HEK293 (cell line): ENCODE data around the gene BTBD2.
A peak's percentile ranks its signal among the peaks of the same experiment; 100 is the strongest.

Experiments used
- CTCF ChIA-PET: fragments of 350-600 bp; formaldehyde crosslinking; extraction: SDS; loops from one replicate; lab custom pipeline; 2021; ENCODE audit warnings: antibody characterized with exemption; lab: Yijun Ruan, JAX
- POLR2A ChIA-PET: fragments of 300-600 bp; formaldehyde crosslinking; extraction: SDS; loops from one replicate; lab custom pipeline; 2020; ENCODE audit warnings: antibody characterized with exemption, inconsistent platforms; lab: Yijun Ruan, JAX
- H3K27ac ChIP-seq: fragments of 200-500 bp; sonication (Bioruptor generic); 2 replicates; pipeline ENCODE4 v1.5.1; 2014; ENCODE audit warnings: low read depth, low read length, control low read depth, inconsistent platforms; ENCODE audit errors: extremely low read depth
- H3K36me3 ChIP-seq, 2 experiments: fragments of 200-500 bp in 1 of 2; sonication (Bioruptor generic) in 1 of 2; 1 replicate in 1 of 2; 2 replicates in 1 of 2; pipeline ENCODE4 v1.5.1; 2014 to 2017; ENCODE audit warnings: inconsistent platforms in 2 of 2, low read length in 2 of 2; ENCODE audit not compliant: control insufficient read depth in 2 of 2, insufficient read depth in 1 of 2
- H3K4me1 ChIP-seq: fragments of 200-500 bp; sonication (Bioruptor generic); 2 replicates; pipeline ENCODE4 v1.5.1; 2014; ENCODE audit warnings: mild to moderate bottlenecking, low read length, inconsistent platforms; ENCODE audit not compliant: control insufficient read depth, insufficient read depth
- H3K4me3 ChIP-seq: 2 replicates; pipeline ENCODE4 v1.5.1; 2011; ENCODE audit warnings: low read depth, mild to moderate bottlenecking, control low read depth, low read length, moderate library complexity
- H3K9me3 ChIP-seq: fragments of 200-500 bp; sonication (Bioruptor generic); 2 replicates; pipeline ENCODE4 v1.5.1; 2014; ENCODE audit warnings: low read depth, low read length, inconsistent platforms; ENCODE audit not compliant: control insufficient read depth, insufficient read depth
- CTCF ChIP-seq: fragments of 450-650 bp; formaldehyde crosslinking; IDR thresholded peaks from 2 replicates; pipeline ENCODE4 v1.5.1; 2016; ENCODE audit warnings: missing biosample characterization, missing genetic modification characterization
- HOXD13 ChIP-seq: sonication (generic); formaldehyde crosslinking; IDR thresholded peaks from 2 replicates; pipeline ENCODE4 v1.8.0; 2022; ENCODE audit warnings: missing genetic modification reagents, borderline replicate concordance
- REST ChIP-seq: fragments of 450-650 bp; formaldehyde crosslinking; IDR thresholded peaks from 2 replicates; pipeline ENCODE4 v1.5.1; 2016; ENCODE audit warnings: missing biosample characterization, missing genetic modification characterization
- TSHZ1 ChIP-seq: fragments of 450-650 bp; formaldehyde crosslinking; IDR thresholded peaks from 2 replicates; pipeline ENCODE4 v1.5.1; 2016; ENCODE audit warnings: missing biosample characterization, missing genetic modification characterization, borderline replicate concordance
- ZBTB48 ChIP-seq: fragments of 450-650 bp; formaldehyde crosslinking; IDR thresholded peaks from 2 replicates; pipeline ENCODE4 v1.5.1; 2016; ENCODE audit warnings: missing biosample characterization, missing genetic modification characterization
- ZNF398 ChIP-seq: fragments of 450-650 bp; formaldehyde crosslinking; IDR thresholded peaks from 2 replicates; pipeline ENCODE4 v1.5.1; 2017; ENCODE audit warnings: missing biosample characterization, missing genetic modification characterization
- ZNF549 ChIP-seq: fragments of 450-650 bp; IDR thresholded peaks from 2 replicates; pipeline ENCODE4 v1.5.1; 2018; ENCODE audit warnings: missing biosample characterization, missing genetic modification characterization, mild to moderate bottlenecking, inconsistent platforms, moderate library complexity
- ZNF585B ChIP-seq: fragments of 450-650 bp; formaldehyde crosslinking; IDR thresholded peaks from 2 replicates; pipeline ENCODE4 v1.5.1; 2016; ENCODE audit warnings: missing biosample characterization, missing genetic modification characterization
- ZNF600 ChIP-seq: fragments of 450-650 bp; formaldehyde crosslinking; IDR thresholded peaks from 2 replicates; pipeline ENCODE4 v1.5.1; 2016; ENCODE audit warnings: missing biosample characterization, missing genetic modification characterization
- ZNF654 ChIP-seq: fragments of 450-650 bp; formaldehyde crosslinking; IDR thresholded peaks from 2 replicates; pipeline ENCODE4 v1.5.1; 2016; ENCODE audit warnings: low read depth, missing biosample characterization, missing genetic modification characterization
- ZNF76 ChIP-seq: fragments of 450-650 bp; formaldehyde crosslinking; IDR thresholded peaks from 2 replicates; pipeline ENCODE4; 2016; ENCODE audit warnings: low read depth, missing biosample characterization, missing genetic modification characterization, borderline replicate concordance

The BTBD2 gene

GRCh38 chr19:1952635-1953034 is 62.9 kb downstream of the BTBD2 start (continued):
- TF ChIP-seq TSHZ1 (tag by site-specific recombination) (no peak), ZNF600 (tag by site-specific recombination) (peak; percentile 31; the same call in 1 of the 2 replicates)

- CTCF ChIA-PET = interaction anchor here (0.7 to 1.0 kb wide), 2 partner anchors 20 to 48 kb away, joined by 4 read pairs; no protein-coding TSS in a partner anchor
- POLR2A ChIA-PET = no interaction called here
- H3K4me3 ChIP-seq = no peak overlapping the region
- no peaks in the 10 kb centered on the region for H3K9me3 ChIP-seq
- no peaks in the 10 kb centered on the region for H3K4me1 ChIP-seq
- H3K27ac ChIP-seq = no peak overlapping the region
- peaks cover 3 to 39% of the 10 kb centered on the region in 2 experiments; a peak in 2 of 3 replicates for H3K36me3 ChIP-seq
- TF ChIP-seq ZNF549 (tag by site-specific recombination) (no peak), HOXD13 (CRISPR knock-in tag) (no peak)
Measured at GRCh38 chr19:1950640-1951039, 64.9 kb downstream of the BTBD2 start.

GRCh38 chr19:1949304-1950101 is 66.0 kb downstream of the BTBD2 start:
- no peak overlapping the region for H3K4me3 ChIP-seq
- no peak for TF ChIP-seq ZNF398 (tag by site-specific recombination)
- TF ChIP-seq CTCF (tag by site-specific recombination) = no peak
- no peak for TF ChIP-seq ZBTB48 (tag by site-specific recombination)
- TF ChIP-seq REST = no peak
- TF ChIP-seq ZNF654 (tag by site-specific recombination) = no peak
- TF ChIP-seq ZNF76 (tag by site-specific recombination) = no peak
- no peak for TF ChIP-seq ZNF585B (tag by site-specific recombination)
- ChIA-PET POLR2A (no interaction called here), CTCF (no interaction called here)
- H3K36me3 ChIP-seq = peaks cover 3 to 39% of the 10 kb centered on the region in 2 experiments; a peak in 2 of 3 replicates
- H3K27ac ChIP-seq = 0 out of 2 replicates have a peak overlapping the region, but pooled peaks have one; percentile 24
- H3K9me3 ChIP-seq = no peaks in the 10 kb centered on the region
- H3K4me1 ChIP-seq = no peaks in the 10 kb centered on the region
